Adrenal gland (tissue), 12 donors: ENCODE measurements around the gene GTF3C5. TPM values are rescaled to one million over a fixed set of nuclear protein-coding genes. Genes with fewer than 3 reads are reported as not detected.

ENCODE experiments used
- DNase-seq, 7 donors: peaks; one replicate each; pipeline ENCODE4 v3.0.0-alpha.2; 2019 to 2020
- H3K27ac ChIP-seq, 5 donors: fragments of 200-600 bp; sonication (generic) in 4 of 5; 1 replicate in 3 of 5; 2 replicates in 2 of 5; pipeline versions ENCODE4 v1.5.1 to v1.8.0; 2016 to 2020; ENCODE audit warnings: mild to moderate bottlenecking in 1 of 5
- H3K27me3 ChIP-seq: fragments of 200-600 bp; 2 replicates; pipeline ENCODE4 v1.8.0; 2021
- H3K36me3 ChIP-seq, 2 donors: fragments of 200-600 bp; replicated peaks in 1 of 2; 1 replicate in 1 of 2; 2 replicates in 1 of 2; pipeline versions ENCODE4 v1.5.1 to v1.8.0; 2018 to 2022
- H3K4me1 ChIP-seq, 2 donors: fragments of 200-600 bp; replicated peaks in 1 of 2; 1 replicate in 1 of 2; 2 replicates in 1 of 2; pipeline versions ENCODE4 v1.5.1 to v1.8.0; 2018 to 2021
- H3K4me3 ChIP-seq, 4 donors: fragments of 200-600 bp; sonication (generic) in 3 of 4; one replicate each; pipeline ENCODE4 v1.5.1; 2016 to 2018
- H3K9me3 ChIP-seq, 3 donors: fragments of 200-600 bp; sonication (generic) in 1 of 3; replicated peaks in 1 of 3; 1 replicate in 2 of 3; 2 replicates in 1 of 3; pipeline versions ENCODE4 v1.5.1 to v1.8.0; 2016 to 2021
- CTCF ChIP-seq, 6 experiments: fragments of 450-650 bp in 4 of 6; fragments of 200-600 bp in 2 of 6; sonication (generic) in 1 of 6; IDR thresholded peaks; 1 replicate in 5 of 6; 2 replicates in 1 of 6; pipeline versions ENCODE4 v1.5.1 to v1.8.0; 2016 to 2021; ENCODE audit warnings: antibody characterized with exemption in 6 of 6, mild to moderate bottlenecking in 2 of 6, moderate library complexity in 1 of 6
- POLR2A ChIP-seq, 2 donors: fragments of 450-650 bp; IDR thresholded peaks; one replicate each; pipeline ENCODE4 v1.6.1; 2017; ENCODE audit warnings: antibody characterized with exemption in 2 of 2, mild to moderate bottlenecking in 2 of 2, moderate library complexity in 1 of 2
- WGBS, 4 donors: extraction: QIAGEN DNeasy Blood & Tissue Kit in 2 of 4; methylation state at CpG; one replicate each; pipeline versions ENCODE4 v1.1.5 to v1.1.7; 2013 to 2017; 5-methylcytosine and 5-hydroxymethylcytosine counted together
- intact Hi-C, 2 donors: fragments of 100-400 bp; cut with DNase I; formaldehyde crosslinking; loops; one replicate each; pipeline versions ENCODE4 v1.14.1 to v1.15.0; 2022 to 2023
- polyA plus RNA-seq, 3 donors: library from polyadenylated mRNA; stranded (reverse); fragments of 200-250 nt in 2 of 3; fragments of 350-450 nt in 1 of 3; fragmentation: Illumina TruSeq in 1 of 3; extraction: RNeasy Lipid Tissue Mini Kit (QIAGEN cat#74804) in 1 of 3; gene quantifications; one replicate each; pipeline ENCODE4 v1.2.3, GENCODE V29; 2013 to 2014
- total RNA-seq, 9 donors: library from RNA; depleted of rRNA in 4 of 9; stranded (reverse); fragments of >200 nt in 4 of 9; fragments of 120-200 nt in 1 of 9; fragmentation: NEBNext Ultra II Directional in 1 of 9; extraction: Animal tissue kit (Norgen Biotek cat#: 25700) in 1 of 9; gene quantifications; one replicate each; pipeline versions ENCODE4 v1.1.0 to v1.2.4, GENCODE V29; 2013 to 2023
- donor health status: healthy with polysubstance abuse.
- donor health status: Bipolar disorder and iron deficiency.
- donor health status: DM: yes; HTN: yes; CAD: no.
- donor health status: DM: no; HTN: no; CAD: no.
- donor health status: DM: no; HTN: no; CAD: no.
- donor health status: DM: yes; HTN: yes; CAD: no.

The GTF3C5 gene
- total and polyA plus RNA-seq, 12 donors, result 43.9 to 139 (median 61.5) TPM

DNA sequence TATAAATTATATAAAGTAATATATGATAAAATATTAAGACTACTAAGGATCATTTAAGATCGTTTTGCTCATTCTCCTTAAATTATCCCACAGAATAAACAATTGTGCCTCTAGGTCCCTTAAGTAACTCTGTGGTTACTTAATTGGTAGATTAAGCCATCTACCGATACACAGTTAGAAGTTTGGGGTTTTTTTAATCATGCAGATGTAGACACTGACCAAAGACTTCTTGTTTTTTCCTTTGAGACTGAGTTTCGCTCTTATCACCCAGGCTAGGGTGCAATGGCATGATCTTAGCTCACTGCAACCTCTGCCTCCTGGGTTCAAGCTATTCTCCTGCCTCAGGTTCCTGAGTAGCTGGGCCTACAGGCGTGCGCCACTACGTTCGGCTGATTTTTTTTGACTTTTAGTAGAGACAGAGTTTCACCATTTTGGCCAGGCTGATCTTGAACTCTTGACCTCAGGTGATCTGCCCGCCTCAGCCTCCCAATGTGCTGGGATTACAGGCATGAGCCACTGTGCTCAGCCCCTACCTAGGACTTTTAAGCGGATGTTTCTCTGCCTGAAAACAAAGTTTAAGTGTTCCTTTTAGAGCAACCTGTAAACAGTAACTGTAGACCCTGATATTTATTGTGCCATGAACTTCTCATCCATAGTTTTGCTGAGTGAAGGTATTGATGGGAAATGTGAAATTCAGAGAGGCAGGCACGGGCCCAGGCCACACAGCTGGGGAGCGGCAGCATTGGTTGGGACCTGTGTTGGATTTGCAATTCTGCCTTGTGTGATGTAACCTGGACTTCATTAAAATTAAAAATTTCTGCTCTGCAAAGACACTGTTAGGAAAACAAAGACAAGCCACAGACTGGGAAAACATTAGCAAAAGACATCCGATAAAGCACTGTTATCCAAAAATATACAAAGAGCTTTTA is 42.6 kb downstream of the GTF3C5 start:
- 83 to 89% (median 88%) methylated on average over 10 to 12 of the region's 12 CpGs for WGBS, 4 donors
- no peak for DNase-seq

GRCh38 chr9:133074111-133074651 is 43.4 kb downstream of the GTF3C5 start:
- TF ChIP-seq POLR2A (IDR thresholded peaks at IDR 0.05), result no peak
- TF ChIP-seq CTCF (IDR thresholded peaks at IDR 0.05), result no peak
- H3K4me1 ChIP-seq, result peaks cover 13 to 20% of the 10 kb centered on the region in 2 donors
- H3K27me3 ChIP-seq, result no peaks in the 10 kb centered on the region
- intact Hi-C loops, result no loop called here
- 64 to 76% (median 71%) methylated on average over 5 to 8 of the region's 8 CpGs for WGBS, 4 donors
- no peak for DNase-seq
- H3K27ac ChIP-seq, result no peak overlapping the region
- H3K4me3 ChIP-seq, result no peak overlapping the region
- H3K9me3 ChIP-seq, result no peaks in the 10 kb centered on the region
- no peaks in the 10 kb centered on the region for H3K36me3 ChIP-seq

More for the DNA sequence above, 42.6 kb downstream of the GTF3C5 start:
- intact Hi-C loops, result no loop called here
- Histone ChIP-seq H3K27ac (no peak overlapping the region), H3K27me3 (no peaks in the 10 kb centered on the region), H3K9me3 (no peaks in the 10 kb centered on the region), H3K4me1 (peaks cover 13 to 20% of the 10 kb centered on the region in 2 donors), H3K36me3 (no peaks in the 10 kb centered on the region), H3K4me3 (no peak overlapping the region)
- TF ChIP-seq POLR2A (IDR thresholded peaks at IDR 0.05) (no peak), CTCF (IDR thresholded peaks at IDR 0.05) (no peak)

GRCh38 chr9:133075925-133076630 is 45.3 kb downstream of the GTF3C5 start:
- Histone ChIP-seq H3K4me1 (peaks cover 13 to 20% of the 10 kb centered on the region in 2 donors), H3K9me3 (no peaks in the 10 kb centered on the region), H3K4me3 (no peak overlapping the region), H3K36me3 (no peaks in the 10 kb centered on the region), H3K27ac (peak overlapping the region; percentile 12 to 73 (median 63)), H3K27me3 (no peaks in the 10 kb centered on the region)
- peak in 4 of 7 donors; percentile 24 to 55 (median 54) for DNase-seq
- TF ChIP-seq CTCF (IDR thresholded peaks at IDR 0.05), result no peak
- no peak for TF ChIP-seq POLR2A (IDR thresholded peaks at IDR 0.05)
- intact Hi-C loops, result no loop called here
- 28 to 37% (median 30%) methylated on average over 4 of the region's 4 CpGs for WGBS, 4 donors

GRCh38 chr9:133076691-133077090 is 45.9 kb downstream of the GTF3C5 start:
- H3K27ac ChIP-seq, result peak overlapping the region in 4 of 5 donors; percentile 29 to 70 (median 56)
- 72 to 78% (median 73%) methylated on average over 4 of the region's 4 CpGs for WGBS, 4 donors

More at GRCh38 chr9:133076691-133077090, 45.9 kb downstream of the GTF3C5 start:
- DNase-seq, result no peak
- Histone ChIP-seq H3K4me3 (no peak overlapping the region), H3K4me1 (peaks cover 13 to 20% of the 10 kb centered on the region in 2 donors), H3K36me3 (no peaks in the 10 kb centered on the region), H3K9me3 (no peaks in the 10 kb centered on the region), H3K27me3 (no peaks in the 10 kb centered on the region)
- intact Hi-C loops, result no loop called here
- TF ChIP-seq POLR2A (IDR thresholded peaks at IDR 0.05) (no peak), CTCF (IDR thresholded peaks at IDR 0.05) (no peak)
